A549 (cell line): Measurements from ENCODE around the gene ATP11A. TPM values are rescaled to one million over a fixed set of nuclear protein-coding genes. Genes with fewer than 3 reads are reported as not detected.

Experiments used
- ATAC-seq, 2 experiments: fragments of 200-7000 bp in 1 of 2; fragments of >200 bp in 1 of 2; cut with Nextera tagmentation in 1 of 2; cut with Tn5 transposase in 1 of 2; 3 replicates each; pipeline versions ENCODE4 v1.8.0 to v1.9.1; 2018 to 2020; ENCODE audit warnings: mild to moderate bottlenecking in 1 of 2, moderate library complexity in 1 of 2
- CTCF ChIA-PET: fragments of 300-600 bp; sonication (Branson Sonifier 250); formaldehyde crosslinking; extraction: SDS; loops from one replicate; lab custom pipeline; 2021; ENCODE audit warnings: antibody characterized with exemption, inconsistent platforms; lab: Yijun Ruan, JAX
- POLR2A ChIA-PET: fragments of 350-600 bp; formaldehyde crosslinking; extraction: SDS; loops from one replicate; lab custom pipeline; 2021; ENCODE audit warnings: antibody characterized with exemption, inconsistent platforms; lab: Yijun Ruan, JAX
- DNase-seq, 2 experiments: peaks; one replicate each; pipeline versions ENCODE4 v3.0.0 to v3.0.0-alpha.2; 2011 to 2016; ENCODE audit warnings: low read depth in 1 of 2, low spot score in 1 of 2
- FAIRE-seq: peaks from 2 replicates; lab custom pipeline; 2011; peaks lifted over from hg19 to GRCh38; lab: Jason Lieb, UNC
- H3K27ac ChIP-seq, 2 experiments: fragments of >200 bp; sonication (Bioruptor Twin); formaldehyde crosslinking; 3 replicates each; pipeline ENCODE4 v1.5.1; 2016 to 2017
- H3K4me1 ChIP-seq: fragments of >200 bp; sonication (Bioruptor Twin); formaldehyde crosslinking; 3 replicates; pipeline ENCODE4 v1.6.1; 2016
- H3K4me2 ChIP-seq: fragments of >200 bp; sonication (Bioruptor Twin); formaldehyde crosslinking; 3 replicates; pipeline ENCODE4 v1.6.1; 2016
- H3K4me3 ChIP-seq: fragments of >200 bp; sonication (Bioruptor Twin); formaldehyde crosslinking; 3 replicates; pipeline ENCODE4 v1.5.1; 2016
- H3K9me3 ChIP-seq: fragments of >200 bp; sonication (Bioruptor Twin); formaldehyde crosslinking; 3 replicates; pipeline ENCODE4 v1.6.1; 2016
- CBX2 ChIP-seq: fragments of 200-600 bp; sonication (generic); IDR thresholded peaks from 2 replicates; pipeline ENCODE4 v1.6.1; 2016; ENCODE audit warnings: low read depth, mild to moderate bottlenecking, borderline replicate concordance
- CTCF ChIP-seq: fragments of >200 bp; sonication (Bioruptor Twin); formaldehyde crosslinking; IDR thresholded peaks from 3 replicates; pipeline ENCODE4 v1.5.1; 2016
- EHF ChIP-seq: fragments of 250-450 bp; sonication (Bioruptor Pico); IDR thresholded peaks from 2 replicates; pipeline ENCODE4 v1.5.0; 2020; ENCODE audit warnings: mild to moderate bottlenecking
- GATA3 ChIP-seq: IDR thresholded peaks from 2 replicates; pipeline ENCODE4 v1.6.1; 2012; ENCODE audit warnings: borderline replicate concordance
- HEYL ChIP-seq: fragments of 250-450 bp; sonication (Bioruptor Pico); IDR thresholded peaks from 2 replicates; pipeline ENCODE4 v1.8.0; 2021; ENCODE audit warnings: mild to moderate bottlenecking, moderate library complexity
- HOXB5 ChIP-seq: fragments of 250-450 bp; sonication (Bioruptor Pico); IDR thresholded peaks from 2 replicates; pipeline ENCODE4 v1.5.0; 2020; ENCODE audit warnings: mild to moderate bottlenecking, moderate library complexity
- JUNB ChIP-seq: fragments of >200 bp; sonication (Bioruptor Twin); formaldehyde crosslinking; IDR thresholded peaks from 2 replicates; pipeline ENCODE4 v1.6.1; 2016
- MYC ChIP-seq: IDR thresholded peaks from 2 replicates; pipeline ENCODE4 v1.6.1; 2012; ENCODE audit warnings: mild to moderate bottlenecking, inconsistent platforms, low read length, improper control_type of control experiment, borderline replicate concordance
- PBX3 ChIP-seq: IDR thresholded peaks from 2 replicates; pipeline ENCODE4 v1.6.1; 2012
- RAD21 ChIP-seq, 2 experiments: fragments of >200 bp in 1 of 2; sonication (Bioruptor Twin) in 1 of 2; formaldehyde crosslinking in 1 of 2; IDR thresholded peaks in 1 of 2; conservative IDR thresholded peaks in 1 of 2; 2 replicates in 1 of 2; 3 replicates in 1 of 2; pipeline ENCODE4 v1.6.1; 2012 to 2018; ENCODE audit warnings: inconsistent platforms in 1 of 2
- RFX5 ChIP-seq: fragments of 450-650 bp; IDR thresholded peaks from 2 replicates; pipeline ENCODE4 v1.7.1; 2014; ENCODE audit warnings: antibody characterized with exemption, mild to moderate bottlenecking, moderate library complexity
- TFCP2L1 ChIP-seq: fragments of 250-450 bp; sonication (Bioruptor Pico); IDR thresholded peaks from 2 replicates; pipeline ENCODE4 v1.5.0; 2021; ENCODE audit warnings: mild to moderate bottlenecking
- TP53 ChIP-seq: fragments of 250-450 bp; sonication (Bioruptor Pico); IDR thresholded peaks from 2 replicates; pipeline ENCODE4 v1.5.0; 2021; ENCODE audit warnings: mild to moderate bottlenecking, moderate library complexity
- USF2 ChIP-seq: fragments of 450-650 bp; IDR thresholded peaks from 2 replicates; pipeline ENCODE4 v1.6.1; 2014; ENCODE audit warnings: antibody characterized with exemption
- ZNF302 ChIP-seq: fragments of 250-450 bp; sonication (Bioruptor Pico); IDR thresholded peaks from 2 replicates; pipeline ENCODE4 v1.9.0; 2021; ENCODE audit warnings: inconsistent platforms, mild to moderate bottlenecking, moderate library complexity
- ZSCAN20 ChIP-seq: fragments of 250-450 bp; sonication (Bioruptor Pico); IDR thresholded peaks from 2 replicates; pipeline ENCODE4 v1.8.0; 2022; ENCODE audit warnings: mild to moderate bottlenecking, moderate library complexity
- WGBS: methylation state at CpG from one replicate; pipeline ENCODE4 v1.1.6; 2017; ENCODE audit errors: missing lambda C conversion rate; 5-methylcytosine and 5-hydroxymethylcytosine counted together
- polyA plus RNA-seq, 4 experiments: library from polyadenylated mRNA; depleted of rRNA in 3 of 4; stranded (reverse); fragments of >200 nt; fragmentation: RNase III in 1 of 4; extraction: RNeasy Plus Mini Kit Qiagen cat#74134 plus additional on column Dnase treatment in 1 of 4; gene quantifications; 2 replicates in 3 of 4; 3 replicates in 1 of 4; pipeline ENCODE4 v1.2.3, GENCODE V29; 2011 to 2017
- TF ChIP-seq, protein P1 (sequence below): IDR thresholded peaks from 2 replicates; pipeline ENCODE4 v1.6.1; 2012; ENCODE audit warnings: low read depth, borderline replicate concordance

Gene ATP11A
- polyA plus RNA-seq, 2 of the 4 experiments (the other 2 are of a cell fraction) = 4.1 to 8.0 TPM

- FAIRE-seq (no peak), ATAC-seq (no peak), DNase-seq (no peak)
- H3K4me1 ChIP-seq = peaks cover 16% of the 10 kb centered on the region
- TF ChIP-seq TP53 (CRISPR knock-in tag) (no peak), JUNB (no peak), ZNF302 (CRISPR knock-in tag) (no peak), RAD21 (conservative IDR thresholded peaks at IDR 0.05 in 1 of 2, IDR thresholded peaks at IDR 0.05 in 1 of 2) (no peak), GATA3 (no peak), RFX5 (no peak), ZSCAN20 (CRISPR knock-in tag) (no peak), USF2 (no peak), PBX3 (no peak), EHF (CRISPR knock-in tag) (no peak), MYC (no peak), CTCF (no peak), TFCP2L1 (no peak)
- ChIA-PET CTCF (interaction anchor here (0.6 to 1.1 kb wide), 2 partner anchors 77 to 165 kb away, joined by 3 to 5 read pairs; no protein-coding TSS in a partner anchor), POLR2A (no interaction called here)
- H3K27ac ChIP-seq = peak overlapping the region in 1 of 2 experiments; percentile 89; a peak in 2 of 6 replicates
- H3K9me3 ChIP-seq = no peaks in the 10 kb centered on the region
- WGBS = 94% methylated on average over 8 of the region's 26 CpGs
- no peak overlapping the region for H3K4me2 ChIP-seq
- H3K4me3 ChIP-seq = no peak overlapping the region
These were observed 20.3 kb downstream of the ATP11A start for GRCh38 chr13:112709825-112710783.

DNA sequence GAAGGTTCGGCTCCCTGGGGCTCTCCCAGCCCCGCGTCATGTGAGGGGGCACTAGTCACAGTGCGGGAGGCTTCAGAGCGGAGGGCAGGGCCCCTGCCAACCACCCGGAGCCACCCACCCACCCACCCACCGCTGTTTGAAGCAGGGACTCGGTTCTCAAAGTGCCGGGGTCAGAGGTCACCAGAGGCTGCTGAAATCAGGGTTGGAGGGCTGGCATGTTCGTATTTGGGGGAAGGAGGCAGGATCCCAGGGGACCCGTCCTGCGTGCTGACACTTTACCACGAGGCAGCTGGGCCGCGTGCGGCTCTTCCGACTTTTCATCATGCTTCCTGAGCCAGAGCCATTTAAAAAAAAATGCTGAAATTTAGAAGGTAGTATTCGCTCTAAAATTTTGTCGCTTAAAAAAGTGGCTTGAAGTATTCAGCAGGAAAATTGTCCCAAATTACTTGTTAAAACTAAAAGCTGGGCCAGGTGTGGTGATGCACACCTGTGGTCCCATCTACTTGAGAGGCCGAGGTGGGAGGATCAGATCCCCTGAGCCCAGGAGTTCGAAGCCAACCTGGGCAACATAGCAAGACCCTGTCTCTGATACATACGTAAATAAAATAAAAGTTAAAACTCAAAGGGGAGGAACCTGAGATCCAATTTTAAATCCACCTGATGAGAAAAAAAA, 21.2 kb downstream of the ATP11A start:
- TF ChIP-seq HOXB5 (CRISPR knock-in tag) = no peak
- TF ChIP-seq CBX2 = no peak
- no peak for TF ChIP-seq USF2
- 0 out of 5 replicates have a peak, but pooled peaks of 1 of the 2 experiments have one; percentile 11 for TF ChIP-seq RAD21 (conservative IDR thresholded peaks at IDR 0.05 in 1 of 2, IDR thresholded peaks at IDR 0.05 in 1 of 2)
- TF ChIP-seq HEYL = no peak
- TF ChIP-seq, protein P1, sequence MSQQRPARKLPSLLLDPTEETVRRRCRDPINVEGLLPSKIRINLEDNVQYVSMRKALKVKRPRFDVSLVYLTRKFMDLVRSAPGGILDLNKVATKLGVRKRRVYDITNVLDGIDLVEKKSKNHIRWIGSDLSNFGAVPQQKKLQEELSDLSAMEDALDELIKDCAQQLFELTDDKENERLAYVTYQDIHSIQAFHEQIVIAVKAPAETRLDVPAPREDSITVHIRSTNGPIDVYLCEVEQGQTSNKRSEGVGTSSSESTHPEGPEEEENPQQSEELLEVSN = no peak
- ChIA-PET CTCF (interaction anchor here (0.6 to 1.0 kb wide), 2 partner anchors 78 to 164 kb away, joined by 3 to 5 read pairs; no protein-coding TSS in a partner anchor), POLR2A (no interaction called here)
- Histone ChIP-seq H3K4me1 (peaks cover 16% of the 10 kb centered on the region), H3K27ac (peak overlapping the region; percentile 63 to 89), H3K4me3 (peak overlapping the region; percentile 17; the same call in 1 of the 3 replicates), H3K9me3 (no peaks in the 10 kb centered on the region), H3K4me2 (peak overlapping the region; percentile 74)
- DNase-seq = no peak
- no peak; a peak in 1 of 6 replicates for ATAC-seq
- no peak for FAIRE-seq
- 91% methylated on average over 16 of the region's 22 CpGs for WGBS
